SU-DHL-6 (cell line): ENCODE data around the gene ACTN1.

ENCODE experiments used
- H2AFZ ChIP-seq: fragments of 200-600 bp; sonication (generic); 2 replicates; pipeline ENCODE4 v1.6.1; 2014; ENCODE audit warnings: low read depth, mild to moderate bottlenecking, moderate library complexity, mixed read lengths, antibody characterized with exemption, low read length; ENCODE audit not compliant: severe bottlenecking
- H3F3A ChIP-seq: fragments of 200-600 bp; shearing (Covaris generic); 2 replicates; pipeline ENCODE4 v1.6.0; 2016; ENCODE audit warnings: antibody characterized with exemption, mild to moderate bottlenecking; ENCODE audit not compliant: insufficient read depth
- H3K27ac ChIP-seq: fragments of 200-600 bp; sonication (generic); 2 replicates; pipeline ENCODE4 v1.5.1; 2016; ENCODE audit warnings: low read depth, mild to moderate bottlenecking, low read length, moderate library complexity, mixed read lengths
- H3K27me3 ChIP-seq: fragments of 200-600 bp; sonication (generic), shearing (Covaris generic); 2 replicates; pipeline ENCODE4 v1.6.0; 2014; ENCODE audit warnings: mild to moderate bottlenecking, low read length
- H3K36me3 ChIP-seq: fragments of 200-600 bp; sonication (generic); 2 replicates; pipeline ENCODE4 v1.6.1; 2014; ENCODE audit warnings: mild to moderate bottlenecking, low read length, mixed read lengths
- H3K4me2 ChIP-seq: fragments of 300-600, 200-600 bp; shearing (Covaris generic), sonication (generic); 2 replicates; pipeline ENCODE4 v1.6.0; 2014; ENCODE audit warnings: low read length, low read depth, mild to moderate bottlenecking; ENCODE audit not compliant: poor library complexity, severe bottlenecking
- H3K4me3 ChIP-seq: fragments of 200-600 bp; sonication (generic); 2 replicates; pipeline ENCODE4 v1.5.1; 2014; ENCODE audit warnings: antibody characterized with exemption, low read length, mild to moderate bottlenecking, mixed read lengths; ENCODE audit not compliant: insufficient read depth, poor library complexity, severe bottlenecking
- H3K79me2 ChIP-seq: fragments of 200-600 bp; sonication (generic); 2 replicates; pipeline ENCODE4 v1.6.1; 2014; ENCODE audit warnings: mild to moderate bottlenecking, low read length, moderate library complexity; ENCODE audit not compliant: insufficient read depth
- H3K9ac ChIP-seq: fragments of 200-600 bp; sonication (generic); 2 replicates; pipeline ENCODE4 v1.7.0; 2014; ENCODE audit warnings: mild to moderate bottlenecking, low read length
- H3K9me2 ChIP-seq: fragments of 200-600 bp; sonication (generic); replicated peaks from 2 replicates; pipeline ENCODE4 v1.6.1; 2014; ENCODE audit warnings: low read length; ENCODE audit not compliant: insufficient read depth
- H3K9me3 ChIP-seq: fragments of 200-600 bp; sonication (generic); 2 replicates; pipeline ENCODE4 v1.6.1; 2014; ENCODE audit warnings: low read length, mixed read lengths; ENCODE audit not compliant: insufficient read depth
- H4K20me1 ChIP-seq: fragments of 200-600 bp; sonication (generic); 2 replicates; pipeline ENCODE4 v1.6.1; 2014; ENCODE audit warnings: low read depth, mild to moderate bottlenecking, antibody characterized with exemption, low read length, moderate library complexity, mixed read lengths
- EZH2phosphoT487 ChIP-seq: fragments of 200-600 bp; sonication (generic), shearing (Covaris generic); conservative IDR thresholded peaks from 2 replicates; pipeline ENCODE4 v1.6.1; 2018; ENCODE audit warnings: mild to moderate bottlenecking, antibody characterized with exemption, low read length, moderate library complexity, mixed read lengths
- TF ChIP-seq, protein P1 (sequence below): fragments of 200-600 bp; sonication (generic); IDR thresholded peaks from one replicate; pipeline ENCODE4 v1.5.1; 2017; ENCODE audit warnings: antibody characterized with exemption, mild to moderate bottlenecking, low read length, moderate library complexity; ENCODE audit not compliant: insufficient read depth, poor library complexity, severe bottlenecking

The ACTN1 gene

DNA sequence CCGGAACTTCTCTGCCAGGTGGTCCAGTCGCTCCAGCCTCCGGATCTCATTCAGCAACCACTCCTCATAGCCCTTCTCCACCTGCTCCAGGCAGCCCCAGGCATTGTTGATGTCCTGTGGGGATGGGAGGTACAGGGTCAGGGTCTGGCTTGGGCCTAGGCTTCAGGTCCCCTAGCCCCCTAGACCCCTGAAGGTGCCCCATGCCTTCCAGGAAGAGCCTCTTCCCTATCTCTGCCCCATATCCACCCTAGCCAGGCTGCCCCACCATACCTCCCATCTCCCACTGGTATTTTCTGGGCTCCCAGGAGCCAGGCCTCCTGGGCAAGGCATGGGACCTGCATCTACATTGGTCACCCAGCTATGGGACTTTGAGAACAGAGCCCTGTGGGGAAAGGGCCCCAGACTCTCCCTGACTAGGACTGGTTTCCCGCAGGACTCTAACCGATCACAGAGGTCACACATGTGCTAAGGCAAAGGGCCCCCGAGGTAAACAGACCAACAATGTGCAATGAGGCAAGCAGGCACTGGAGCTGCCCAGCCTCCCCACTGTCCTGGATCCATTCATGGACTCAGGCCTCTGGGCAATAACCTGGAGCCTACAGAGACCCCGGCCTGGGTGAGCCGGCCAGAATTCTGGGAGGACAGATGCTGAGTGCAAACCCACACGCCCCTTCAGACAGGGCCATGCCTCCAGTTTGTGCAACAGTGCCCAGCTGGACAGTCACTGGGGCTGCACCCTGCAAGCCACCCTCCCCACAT is 88.8 kb downstream of the ACTN1 start:
- no peaks in the 10 kb centered on the region for H3K9me2 ChIP-seq
- TF ChIP-seq, protein P1, sequence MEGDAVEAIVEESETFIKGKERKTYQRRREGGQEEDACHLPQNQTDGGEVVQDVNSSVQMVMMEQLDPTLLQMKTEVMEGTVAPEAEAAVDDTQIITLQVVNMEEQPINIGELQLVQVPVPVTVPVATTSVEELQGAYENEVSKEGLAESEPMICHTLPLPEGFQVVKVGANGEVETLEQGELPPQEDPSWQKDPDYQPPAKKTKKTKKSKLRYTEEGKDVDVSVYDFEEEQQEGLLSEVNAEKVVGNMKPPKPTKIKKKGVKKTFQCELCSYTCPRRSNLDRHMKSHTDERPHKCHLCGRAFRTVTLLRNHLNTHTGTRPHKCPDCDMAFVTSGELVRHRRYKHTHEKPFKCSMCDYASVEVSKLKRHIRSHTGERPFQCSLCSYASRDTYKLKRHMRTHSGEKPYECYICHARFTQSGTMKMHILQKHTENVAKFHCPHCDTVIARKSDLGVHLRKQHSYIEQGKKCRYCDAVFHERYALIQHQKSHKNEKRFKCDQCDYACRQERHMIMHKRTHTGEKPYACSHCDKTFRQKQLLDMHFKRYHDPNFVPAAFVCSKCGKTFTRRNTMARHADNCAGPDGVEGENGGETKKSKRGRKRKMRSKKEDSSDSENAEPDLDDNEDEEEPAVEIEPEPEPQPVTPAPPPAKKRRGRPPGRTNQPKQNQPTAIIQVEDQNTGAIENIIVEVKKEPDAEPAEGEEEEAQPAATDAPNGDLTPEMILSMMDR, result no peak

DNA sequence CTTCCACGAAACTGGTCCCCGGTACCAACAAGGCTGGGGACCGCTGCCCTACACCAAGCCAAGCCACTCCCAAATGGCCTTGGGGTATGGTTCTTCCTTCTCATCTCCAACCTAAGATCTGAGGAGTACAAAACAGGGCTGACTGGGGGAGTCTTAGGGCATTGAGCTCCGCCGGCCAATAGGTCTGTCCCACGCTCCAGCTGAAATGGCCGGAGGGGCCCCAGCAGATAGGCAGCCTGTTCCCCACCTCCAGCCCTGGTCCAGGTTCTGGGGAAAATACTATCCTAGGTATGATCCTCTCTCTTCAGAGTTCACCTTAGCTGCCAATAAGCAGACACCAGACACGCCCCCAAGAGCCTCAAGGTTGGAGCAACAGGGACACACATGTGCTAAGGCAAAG is 90.2 kb downstream of the ACTN1 start:
- H3K9me3 ChIP-seq, result no peaks in the 10 kb centered on the region
- no peaks in the 10 kb centered on the region for H3K79me2 ChIP-seq
- H3K27ac ChIP-seq, result no peak overlapping the region
- H3K9ac ChIP-seq, result no peak overlapping the region
- H3K27me3 ChIP-seq, result no peaks in the 10 kb centered on the region
- H3K4me2 ChIP-seq, result no peak overlapping the region
- H2AFZ ChIP-seq, result no peak overlapping the region
- no peaks in the 10 kb centered on the region for H3F3A ChIP-seq
- H3K9me2 ChIP-seq, result no peaks in the 10 kb centered on the region
- H3K4me3 ChIP-seq, result no peak overlapping the region
- H3K36me3 ChIP-seq, result no peaks in the 10 kb centered on the region
- H4K20me1 ChIP-seq, result no peaks in the 10 kb centered on the region
- TF ChIP-seq, protein P1, result no peak
- no peak for TF ChIP-seq EZH2phosphoT487

More for the DNA sequence above, 88.8 kb downstream of the ACTN1 start:
- Histone ChIP-seq H3K27ac (no peak overlapping the region), H3K9ac (no peak overlapping the region), H2AFZ (no peak overlapping the region), H4K20me1 (no peaks in the 10 kb centered on the region), H3F3A (no peaks in the 10 kb centered on the region), H3K4me2 (no peak overlapping the region), H3K27me3 (no peaks in the 10 kb centered on the region), H3K9me3 (no peaks in the 10 kb centered on the region), H3K79me2 (no peaks in the 10 kb centered on the region), H3K36me3 (no peaks in the 10 kb centered on the region), H3K4me3 (no peak overlapping the region)

DNA sequence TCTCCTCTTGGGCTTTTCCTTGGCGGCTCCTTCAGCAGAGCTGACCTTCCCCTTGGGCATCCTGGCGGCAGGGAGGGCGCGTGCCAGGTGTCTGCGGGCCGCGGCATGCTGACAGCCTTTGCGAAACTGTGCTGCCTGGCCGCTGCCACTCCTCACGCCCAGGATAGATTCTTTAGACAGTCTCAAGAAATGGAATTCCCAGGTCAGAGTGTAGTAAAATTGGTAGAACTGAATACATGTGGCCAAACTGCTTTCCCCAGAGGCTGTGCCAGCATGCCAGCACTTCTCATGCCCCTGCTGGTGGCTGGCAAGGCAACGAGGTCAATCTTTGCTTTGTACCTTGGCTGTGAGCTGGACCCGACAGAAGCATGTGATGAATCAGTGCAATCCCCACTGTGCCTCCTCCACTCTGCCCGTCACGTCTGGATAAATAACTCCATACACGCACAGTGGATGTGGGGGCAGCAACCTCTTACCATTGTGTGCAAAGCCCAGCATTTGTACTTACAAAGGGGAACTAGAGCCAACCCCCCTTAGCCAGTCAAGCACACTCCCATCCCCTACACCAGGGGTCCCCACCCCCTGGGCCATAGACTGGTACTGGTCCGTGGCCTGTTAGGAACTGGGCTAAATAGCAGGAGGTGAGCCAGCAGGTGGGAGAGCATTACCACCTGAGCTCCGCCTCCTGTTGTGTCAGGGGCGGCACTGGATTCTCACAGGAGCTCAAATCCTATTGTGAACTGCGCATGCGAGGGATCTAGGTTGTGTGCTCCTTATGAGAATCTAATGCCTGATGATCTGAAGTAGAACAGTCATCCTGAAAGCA is 90.9 kb downstream of the ACTN1 start:
- Histone ChIP-seq H3K4me2 (no peak overlapping the region), H3K27me3 (no peaks in the 10 kb centered on the region), H3K9me2 (no peaks in the 10 kb centered on the region), H2AFZ (no peak overlapping the region), H3K9ac (no peak overlapping the region), H3K27ac (no peak overlapping the region), H3K79me2 (no peaks in the 10 kb centered on the region), H3K4me3 (no peak overlapping the region), H4K20me1 (no peaks in the 10 kb centered on the region), H3F3A (no peaks in the 10 kb centered on the region), H3K36me3 (no peaks in the 10 kb centered on the region), H3K9me3 (no peaks in the 10 kb centered on the region)
- TF ChIP-seq, protein P1, result no peak
